ENCODE data around the gene BEGAIN. TPM values are rescaled to one million over a fixed set of nuclear protein-coding genes. Genes with fewer than 3 reads are reported as not detected.

Gene BEGAIN
- polyA plus RNA-seq, 2 of the 4 experiments (the other 2 are of a cell fraction) = 1.4 to 3.7 TPM

GRCh38 chr14:100548939-100549338 lies 38.3 kb downstream of the BEGAIN start:
- 81% methylated on average over 13 of the region's 15 CpGs for WGBS (ENCODE audit: missing lambda C conversion rate)
- ChIA-PET CTCF (interaction anchor here (1.2 to 3.0 kb wide), 5 partner anchors 97 to 164 kb away, joined by 4 to 11 read pairs (median 4); no protein-coding TSS in a partner anchor), POLR2A (no interaction called here)
- no peak for FAIRE-seq
- TF ChIP-seq CHD2 (IDR thresholded peaks at IDR 0.05; ENCODE audit: low read length, partially characterized antibody) (no peak), EHF (CRISPR knock-in tag; IDR thresholded peaks at IDR 0.05) (no peak), SREBF2 (IDR thresholded peaks at IDR 0.05) (no peak), RNF2 (IDR thresholded peaks at IDR 0.05; ENCODE audit: borderline replicate concordance, low read depth) (no peak), ZSCAN20 (CRISPR knock-in tag; IDR thresholded peaks at IDR 0.05) (no peak), RCOR1 (IDR thresholded peaks at IDR 0.05; ENCODE audit: low read depth, low read length) (no peak), TFCP2L1 (CRISPR knock-in tag; IDR thresholded peaks at IDR 0.05) (no peak), EHMT2 (IDR thresholded peaks at IDR 0.05; ENCODE audit: low read depth) (no peak), MAZ (IDR thresholded peaks at IDR 0.05; ENCODE audit: borderline replicate concordance, low read depth, low read length) (no peak), POLR2A (IDR thresholded peaks at IDR 0.05; ENCODE audit: low read length) (no peak), FOSB (CRISPR knock-in tag; IDR thresholded peaks at IDR 0.05) (no peak), JUNB (IDR thresholded peaks at IDR 0.05) (no peak), CTCF (IDR thresholded peaks at IDR 0.05) (no peak), RARB (CRISPR knock-in tag; IDR thresholded peaks at IDR 0.05) (no peak), HOXB13 (CRISPR knock-in tag; IDR thresholded peaks at IDR 0.05; ENCODE audit: low read depth) (no peak), CHD4 (IDR thresholded peaks at IDR 0.05; ENCODE audit: borderline replicate concordance) (no peak), RAD21 (conservative IDR thresholded peaks at IDR 0.05 in 1 of 2, IDR thresholded peaks at IDR 0.05 in 1 of 2) (no peak)
- TF ChIP-seq, protein P1, sequence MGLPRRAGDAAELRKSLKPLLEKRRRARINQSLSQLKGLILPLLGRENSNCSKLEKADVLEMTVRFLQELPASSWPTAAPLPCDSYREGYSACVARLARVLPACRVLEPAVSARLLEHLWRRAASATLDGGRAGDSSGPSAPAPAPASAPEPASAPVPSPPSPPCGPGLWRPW (IDR thresholded peaks at IDR 0.05) = no peak
- H3K4me2 ChIP-seq = no peak overlapping the region
- no peak for DNase-seq (ENCODE audit: low read depth in 1 of 2, low spot score in 1 of 2)
- no peak for ATAC-seq
- no peaks in the 10 kb centered on the region for H3K9me3 ChIP-seq
- no peak overlapping the region for H3K4me3 ChIP-seq
- no peak overlapping the region for H3K27ac ChIP-seq
- H3K4me1 ChIP-seq = peaks cover 6% of the 10 kb centered on the region; the same call in 2 of the 3 replicates

DNA sequence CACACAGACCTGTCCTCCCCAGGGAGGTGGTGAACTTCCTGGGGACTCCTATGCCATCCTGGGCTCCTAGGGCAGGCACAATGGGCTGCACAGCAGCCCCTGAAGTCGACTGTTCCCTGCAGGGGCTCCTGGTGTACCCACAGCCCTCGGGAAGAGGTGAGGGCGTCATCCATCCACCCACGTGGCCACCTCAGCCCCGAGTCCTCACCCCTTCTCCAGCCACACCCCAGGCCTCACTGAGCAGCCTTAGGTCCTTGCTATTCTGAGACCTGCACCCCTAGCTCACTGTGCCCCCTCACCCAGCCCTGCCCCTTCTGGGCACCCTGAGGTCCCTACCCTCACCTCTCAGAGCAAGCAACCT lies 38.9 kb downstream of the BEGAIN start:
- TF ChIP-seq NPAS2 (CRISPR knock-in tag; IDR thresholded peaks at IDR 0.05; ENCODE audit: borderline replicate concordance) = no peak
- TF ChIP-seq TFCP2L1 (CRISPR knock-in tag; IDR thresholded peaks at IDR 0.05) = no peak
- no peak for TF ChIP-seq FOSL2 (IDR thresholded peaks at IDR 0.05)
- no peak for TF ChIP-seq FOSL2 (CRISPR knock-in tag; IDR thresholded peaks at IDR 0.05)
- no peak for TF ChIP-seq EP300 (IDR thresholded peaks at IDR 0.05)
- TF ChIP-seq JUNB (IDR thresholded peaks at IDR 0.05) = no peak
- TF ChIP-seq, protein P2, sequence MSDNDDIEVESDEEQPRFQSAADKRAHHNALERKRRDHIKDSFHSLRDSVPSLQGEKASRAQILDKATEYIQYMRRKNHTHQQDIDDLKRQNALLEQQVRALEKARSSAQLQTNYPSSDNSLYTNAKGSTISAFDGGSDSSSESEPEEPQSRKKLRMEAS (IDR thresholded peaks at IDR 0.05) = no peak
- TF ChIP-seq, protein P3, sequence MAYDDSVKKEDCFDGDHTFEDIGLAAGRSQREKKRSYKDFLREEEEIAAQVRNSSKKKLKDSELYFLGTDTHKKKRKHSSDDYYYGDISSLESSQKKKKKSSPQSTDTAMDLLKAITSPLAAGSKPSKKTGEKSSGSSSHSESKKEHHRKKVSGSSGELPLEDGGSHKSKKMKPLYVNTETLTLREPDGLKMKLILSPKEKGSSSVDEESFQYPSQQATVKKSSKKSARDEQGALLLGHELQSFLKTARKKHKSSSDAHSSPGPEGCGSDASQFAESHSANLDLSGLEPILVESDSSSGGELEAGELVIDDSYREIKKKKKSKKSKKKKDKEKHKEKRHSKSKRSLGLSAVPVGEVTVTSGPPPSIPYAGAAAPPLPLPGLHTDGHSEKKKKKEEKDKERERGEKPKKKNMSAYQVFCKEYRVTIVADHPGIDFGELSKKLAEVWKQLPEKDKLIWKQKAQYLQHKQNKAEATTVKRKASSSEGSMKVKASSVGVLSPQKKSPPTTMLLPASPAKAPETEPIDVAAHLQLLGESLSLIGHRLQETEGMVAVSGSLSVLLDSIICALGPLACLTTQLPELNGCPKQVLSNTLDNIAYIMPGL (CRISPR knock-in tag; IDR thresholded peaks at IDR 0.05; ENCODE audit: borderline replicate concordance) = no peak
- no peak for TF ChIP-seq RARB (CRISPR knock-in tag; IDR thresholded peaks at IDR 0.05)
- TF ChIP-seq, protein P1 (IDR thresholded peaks at IDR 0.05) = no peak
- H3K9me3 ChIP-seq = no peaks in the 10 kb centered on the region
- H3K4me3 ChIP-seq = no peak overlapping the region
- FAIRE-seq = no peak
- 45% methylated on average over 5 of the region's 5 CpGs for WGBS (ENCODE audit: missing lambda C conversion rate)
- H3K4me2 ChIP-seq = no peak overlapping the region
- DNase-seq (ENCODE audit: low read depth in 1 of 2, low spot score in 1 of 2) = no peak
- H3K4me1 ChIP-seq = peaks cover 5% of the 10 kb centered on the region; the same call in 1 of the 3 replicates
- ATAC-seq = peak in 1 of 2 experiments; percentile 9; a peak in 2 of 6 replicates
- no peak overlapping the region for H3K27ac ChIP-seq
- CTCF ChIA-PET = interaction anchor here (1.0 to 3.0 kb wide), 6 partner anchors 98 to 164 kb away, joined by 3 to 11 read pairs (median 4); no protein-coding TSS in a partner anchor
- POLR2A ChIA-PET = no interaction called here

All from A549 (cell line).